NCI-H2107 (cell line): Measurements from ENCODE around the gene ETV3.

ENCODE experiments used
- DNase-seq: peaks from one replicate; lab custom pipeline; 2025; lab: John Stamatoyannopoulos, UW

Gene ETV3

GRCh38 chr1:157161901-157162300 is 23.7 kb upstream of the ETV3 start:
- no peak for DNase-seq

DNA sequence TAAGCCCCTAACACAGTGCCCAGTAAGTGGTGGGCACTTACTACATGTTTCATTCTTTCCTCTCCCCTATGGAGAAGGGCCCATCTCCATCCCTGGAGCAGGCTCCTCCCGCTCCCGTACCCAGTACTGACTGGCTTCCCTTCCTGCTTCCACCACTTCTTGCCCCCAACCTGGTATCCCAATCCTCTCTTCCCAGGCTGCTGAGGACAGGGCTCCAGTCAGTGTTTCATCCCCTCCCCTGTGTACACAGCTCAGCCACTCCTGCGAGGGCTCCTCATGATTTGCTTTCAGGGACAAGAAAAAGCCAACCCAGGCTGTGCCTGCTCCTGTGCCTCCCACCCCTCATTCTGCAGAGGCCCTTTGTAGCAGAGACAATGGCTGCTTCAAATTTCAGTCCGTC is 20.8 kb upstream of the ETV3 start:
- DNase-seq, result no peak

DNA sequence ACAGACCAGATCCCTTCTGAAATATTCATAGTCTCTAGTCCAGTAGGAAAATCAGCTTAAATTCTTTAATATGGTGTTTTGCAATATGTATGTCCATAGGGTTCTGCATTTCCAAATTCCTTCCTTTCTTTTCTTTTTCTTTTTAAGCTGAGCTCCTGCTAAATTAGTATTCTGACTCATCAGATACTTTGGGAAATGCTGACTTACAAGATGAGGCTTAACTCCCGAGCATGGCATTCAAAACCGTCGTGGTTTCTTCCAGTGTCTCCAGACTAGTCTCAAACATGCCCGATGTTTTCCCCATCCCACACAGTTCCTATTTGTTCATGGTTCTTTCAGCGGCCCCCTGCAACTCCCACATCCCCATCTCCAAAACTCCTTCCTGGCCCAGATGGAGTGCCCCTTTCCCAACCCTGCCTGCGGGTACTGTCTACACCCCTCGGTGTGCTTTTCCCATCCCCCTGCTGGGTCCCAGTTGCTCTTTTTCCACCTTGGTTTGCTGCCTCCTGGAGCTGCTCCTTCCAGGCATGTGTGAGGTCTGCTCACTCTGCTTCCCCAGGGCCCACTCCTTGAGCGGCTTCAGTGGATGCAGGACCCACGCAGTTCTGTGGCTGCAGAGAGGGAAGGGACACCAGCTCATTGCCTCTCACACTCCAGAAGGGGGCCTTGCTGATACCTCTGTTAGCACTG is 19.5 kb upstream of the ETV3 start:
- DNase-seq, result no peak

DNA sequence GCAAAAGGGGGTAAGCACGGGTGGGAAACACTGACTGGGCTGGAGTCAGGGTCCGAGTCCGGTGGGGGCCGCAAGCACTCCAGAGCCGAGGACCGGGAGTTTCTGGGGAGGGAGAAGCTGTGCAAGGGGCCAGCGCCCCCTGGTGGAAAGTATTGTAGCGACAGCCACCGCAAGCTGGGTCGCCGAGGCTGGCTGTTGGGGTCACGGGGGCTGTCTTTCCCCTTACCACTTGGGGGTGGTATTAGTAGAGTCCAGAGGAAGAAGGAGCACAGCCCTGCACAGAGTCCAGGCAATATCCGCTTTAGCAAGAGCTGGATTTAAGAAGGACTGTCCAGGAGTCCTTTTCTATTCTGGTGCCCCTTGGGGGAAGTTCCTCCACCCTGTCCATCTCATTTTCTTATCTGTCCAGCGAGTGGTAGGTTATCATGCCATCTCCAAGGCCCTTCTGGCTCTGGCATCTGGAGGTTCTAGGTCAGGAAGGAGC is 17.9 kb upstream of the ETV3 start:
- DNase-seq, result peak; percentile 47

DNA sequence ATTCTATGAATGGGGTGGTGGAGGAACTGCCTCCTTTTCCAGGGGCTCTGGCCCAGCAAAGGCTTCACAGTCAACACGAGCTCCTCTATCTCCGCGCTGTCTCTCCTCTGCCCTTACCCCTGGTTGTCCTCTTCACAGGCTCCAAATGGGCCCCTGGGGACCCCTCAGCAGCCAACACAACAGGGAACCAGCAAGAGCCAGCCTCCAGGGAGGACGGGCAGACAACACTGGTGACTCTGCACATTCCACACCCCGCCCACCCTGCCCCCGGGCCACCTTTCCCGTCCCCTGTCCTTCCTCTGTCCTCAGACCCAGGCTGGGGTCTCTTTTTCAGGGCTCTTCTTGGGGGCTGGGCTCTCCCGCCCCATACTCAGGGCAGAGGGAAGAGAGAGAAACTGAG is 17.5 kb upstream of the ETV3 start:
- no peak for DNase-seq

GRCh38 chr1:157154940-157155514 is 16.8 kb upstream of the ETV3 start:
- no peak for DNase-seq

GRCh38 chr1:157154291-157154690 is 16.1 kb upstream of the ETV3 start:
- no peak for DNase-seq

DNA sequence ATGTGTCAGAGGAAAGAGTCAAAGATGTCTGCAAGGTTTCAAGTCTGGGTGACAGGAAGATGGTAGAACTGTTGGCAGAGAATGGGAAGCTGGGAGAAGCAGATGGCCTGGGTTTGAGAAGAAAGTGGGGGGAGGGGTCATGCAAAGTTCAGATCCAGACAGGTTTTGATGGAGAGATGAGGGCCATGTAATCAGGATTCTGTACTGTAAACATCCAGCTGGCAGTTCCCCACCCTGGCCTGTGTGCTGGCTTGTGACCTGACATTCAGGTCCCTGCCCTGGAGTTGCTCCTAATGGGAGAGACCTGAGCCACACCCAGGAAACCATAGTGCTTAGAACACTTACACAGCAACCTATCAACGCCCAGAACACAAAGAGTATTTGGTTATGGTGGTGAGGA is 15.6 kb upstream of the ETV3 start:
- DNase-seq, result no peak

DNA sequence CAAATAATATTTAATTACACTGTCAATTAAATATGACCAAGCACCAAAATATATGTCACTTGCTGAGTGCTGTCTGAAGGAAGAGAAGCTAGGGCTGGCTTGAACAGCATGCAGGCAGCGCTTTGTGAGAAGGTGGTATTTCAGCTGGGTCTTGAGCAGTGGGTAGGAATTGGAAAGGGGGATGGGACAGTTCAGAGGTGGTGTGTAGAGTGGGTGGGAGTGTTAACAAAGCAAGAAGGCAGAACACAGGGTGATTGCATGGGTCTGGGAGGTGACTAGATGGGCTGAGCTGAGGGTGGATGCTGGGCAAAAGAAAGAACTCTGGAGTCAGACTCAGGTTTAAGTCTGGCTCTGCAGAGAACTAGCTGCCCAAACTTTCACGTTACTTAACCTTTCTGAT is 14.3 kb upstream of the ETV3 start:
- no peak for DNase-seq

- no peak for DNase-seq
These were observed 13.3 kb upstream of the ETV3 start for GRCh38 chr1:157151506-157151905.

DNA sequence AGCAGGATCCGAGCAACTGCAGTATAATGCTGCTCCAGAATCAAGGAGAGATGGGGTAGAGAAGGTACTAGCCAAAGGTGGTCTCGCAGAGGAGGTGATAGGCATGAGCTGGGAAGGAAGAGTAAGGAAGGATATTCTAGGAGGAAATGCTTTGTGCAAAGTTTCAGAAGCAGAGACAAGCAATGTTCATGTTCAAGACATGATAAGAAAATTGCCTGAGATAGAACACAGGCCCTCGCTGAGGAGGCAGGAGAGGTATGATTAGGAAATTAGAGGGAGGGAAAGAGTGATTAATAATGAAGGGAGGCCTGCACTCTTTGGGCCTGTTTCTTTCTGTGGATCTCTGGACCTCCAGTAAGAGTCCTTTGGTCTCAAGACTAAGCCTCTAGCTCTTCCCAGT is 12.9 kb upstream of the ETV3 start:
- DNase-seq, result no peak

GRCh38 chr1:157150631-157151030 is 12.4 kb upstream of the ETV3 start:
- DNase-seq, result no peak

- DNase-seq, result no peak
These were observed 9.9 kb upstream of the ETV3 start for GRCh38 chr1:157147906-157148700.

DNA sequence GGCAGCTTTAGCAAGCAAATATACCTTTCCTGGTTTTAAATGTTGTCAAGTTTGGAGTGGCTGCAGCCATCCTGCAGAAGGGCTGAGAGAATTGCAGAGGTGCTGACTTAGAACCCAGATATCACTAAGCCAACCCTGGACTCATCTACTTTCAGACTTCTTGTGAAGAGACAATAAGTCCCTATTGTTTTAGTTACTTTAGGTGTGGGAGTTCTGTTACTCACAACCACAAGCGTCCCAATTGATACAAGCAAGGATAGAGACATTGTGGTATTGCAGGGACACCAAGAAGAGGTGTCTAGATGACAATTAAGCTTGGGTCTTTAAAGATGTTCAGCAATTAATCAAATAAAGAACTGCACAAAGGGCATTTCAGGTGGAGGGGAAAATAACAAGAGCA is 8.8 kb upstream of the ETV3 start:
- DNase-seq, result no peak

DNA sequence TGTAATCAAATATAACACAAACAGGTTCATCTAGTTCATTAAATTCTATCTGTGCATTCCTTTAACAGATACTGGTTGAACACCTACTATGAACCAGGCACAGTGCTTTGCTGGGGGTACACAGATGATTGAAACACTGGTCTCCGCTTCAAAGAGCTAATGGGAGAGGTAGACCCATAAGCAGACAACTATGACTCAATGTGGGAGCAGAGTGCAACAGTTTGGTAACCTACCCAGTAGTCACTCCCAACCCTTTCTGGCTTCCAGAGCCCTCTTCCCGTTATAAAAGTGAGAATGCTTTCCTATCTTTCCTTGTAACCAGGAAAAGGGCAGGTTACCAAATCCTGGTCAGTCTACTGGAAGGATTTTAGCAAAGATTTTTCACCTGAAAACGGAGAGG is 8.0 kb upstream of the ETV3 start:
- DNase-seq, result no peak

DNA sequence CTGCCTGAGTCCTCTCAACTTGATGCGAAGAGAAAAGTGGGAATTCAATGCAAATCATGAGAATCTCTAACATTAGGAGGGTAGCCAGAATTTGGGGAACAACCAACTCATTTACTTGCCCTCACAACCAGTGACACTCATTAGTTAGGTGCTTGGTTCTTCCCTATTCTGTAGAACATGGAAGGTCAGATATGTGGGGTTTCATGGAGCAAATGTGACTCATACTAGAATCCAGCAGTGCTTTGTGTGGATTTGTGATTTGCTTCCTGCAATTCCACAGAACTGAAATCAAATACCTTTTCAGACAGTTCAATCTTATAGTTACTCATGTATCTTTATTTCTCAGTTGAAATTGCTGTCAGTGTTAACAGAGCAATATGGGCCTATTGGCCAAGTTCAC is 6.9 kb upstream of the ETV3 start:
- no peak for DNase-seq

- no peak for DNase-seq
These were observed 6.3 kb upstream of the ETV3 start for GRCh38 chr1:157144509-157144908.

DNA sequence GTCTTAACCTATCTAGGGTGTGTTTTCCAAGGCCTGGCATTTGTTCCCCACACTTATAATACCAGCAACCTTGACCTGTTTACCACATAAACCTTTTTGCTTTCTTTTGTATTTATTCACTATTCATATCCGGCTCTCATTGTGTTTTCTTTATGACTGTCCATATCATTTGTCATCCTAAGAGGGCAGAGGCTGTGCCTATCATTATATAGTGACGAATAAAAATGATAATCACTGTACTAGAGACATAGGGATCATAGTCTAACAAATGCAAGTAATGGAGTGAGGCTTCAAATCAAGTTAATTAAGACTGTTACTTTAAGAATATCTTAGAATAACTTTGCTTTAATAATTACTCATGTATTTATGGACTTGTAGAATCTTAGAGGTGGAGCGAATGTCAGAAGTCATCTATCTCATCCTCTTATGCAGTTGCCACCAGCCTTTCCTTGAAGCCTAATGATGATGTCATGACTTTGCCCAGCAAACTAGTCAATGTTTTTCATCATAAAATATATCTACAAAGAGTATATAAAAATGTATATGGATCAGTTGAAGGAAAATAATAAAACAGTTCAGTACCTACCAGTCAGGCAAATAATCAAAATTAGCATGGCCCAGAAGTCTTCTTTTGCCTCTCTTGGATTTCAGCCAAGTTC is 4.7 kb upstream of the ETV3 start:
- DNase-seq, result no peak

DNA sequence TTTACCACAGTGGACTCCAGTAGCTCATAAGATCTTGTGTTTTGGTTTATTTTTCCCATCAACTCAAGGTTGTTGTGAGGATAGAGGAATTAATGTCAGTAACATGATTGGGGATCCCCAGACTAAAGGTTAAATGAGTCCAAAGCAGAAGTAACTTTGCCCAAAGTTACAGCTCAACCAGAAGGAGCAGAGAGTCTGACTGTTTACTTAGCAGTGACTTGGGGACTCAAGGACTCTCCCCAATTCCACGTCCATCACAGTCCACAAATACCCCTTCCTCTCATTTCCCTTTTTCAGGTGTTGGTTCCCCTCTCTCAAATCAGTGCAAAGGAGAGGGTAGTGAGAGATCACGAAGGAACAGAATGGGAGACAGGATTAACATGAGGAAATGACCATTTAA is 4.0 kb upstream of the ETV3 start:
- DNase-seq, result no peak

GRCh38 chr1:157141212-157141855 is 3.1 kb upstream of the ETV3 start:
- DNase-seq, result no peak

DNA sequence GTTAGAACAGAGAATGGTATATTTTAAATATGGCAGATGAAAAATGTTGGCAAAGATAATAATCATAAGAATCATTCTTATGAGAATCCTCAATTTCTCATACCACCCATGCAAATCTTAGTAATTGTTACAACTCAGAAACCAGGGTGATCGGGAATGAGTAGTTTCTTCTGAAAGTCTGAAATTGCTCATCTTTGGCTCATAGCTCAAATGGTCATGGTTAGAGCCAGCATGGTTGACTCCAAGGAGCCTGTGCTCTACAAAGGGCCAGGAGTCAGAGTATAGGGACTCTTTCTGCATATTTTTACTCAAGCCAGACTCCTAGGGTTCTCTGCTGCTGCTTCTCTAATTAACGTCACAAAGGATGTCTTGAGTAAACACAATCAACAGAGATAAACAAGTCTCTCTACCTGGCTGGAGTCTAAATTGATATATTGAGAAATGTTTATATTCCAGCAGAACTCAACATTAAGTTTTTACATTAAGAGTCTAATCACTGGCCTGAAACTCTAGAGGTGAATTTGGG is 1.9 kb upstream of the ETV3 start:
- no peak for DNase-seq
